Neural cell (in vitro differentiated cells): ENCODE measurements around the gene POLK. TPM values are rescaled to one million over a fixed set of nuclear protein-coding genes. Genes with fewer than 3 reads are reported as not detected.

ENCODE experiments used
- H2AFZ ChIP-seq: fragments of 200-600, 300-800 bp; sonication (generic), shearing (Covaris generic); 2 replicates; pipeline ENCODE4 v1.6.0; 2014; ENCODE audit warnings: low read depth, mild to moderate bottlenecking, antibody characterized with exemption, low read length, moderate library complexity
- H3F3A ChIP-seq: fragments of 200-600 bp; shearing (Covaris generic); 2 replicates; pipeline ENCODE4 v1.6.1; 2016; ENCODE audit warnings: mild to moderate bottlenecking, moderate library complexity, mixed read lengths, antibody characterized with exemption, low read length; ENCODE audit not compliant: insufficient read depth, poor library complexity, severe bottlenecking
- H3K27ac ChIP-seq: fragments of 200-600, 300-800 bp; sonication (generic), shearing (Covaris generic); 2 replicates; pipeline ENCODE4 v1.5.1; 2014; ENCODE audit warnings: mild to moderate bottlenecking, low read length, moderate library complexity
- H3K27me3 ChIP-seq: fragments of 300-800, 200-600 bp; sonication (generic), shearing (Covaris generic); 2 replicates; pipeline ENCODE4 v1.6.0; 2014; ENCODE audit warnings: mild to moderate bottlenecking, low read depth, low read length, moderate library complexity; ENCODE audit not compliant: insufficient read depth
- H3K36me3 ChIP-seq: fragments of 300-800, 200-600 bp; sonication (generic), shearing (Covaris generic); 2 replicates; pipeline ENCODE4 v1.5.1; 2014; ENCODE audit warnings: mild to moderate bottlenecking, antibody characterized with exemption, low read length, moderate library complexity; ENCODE audit not compliant: insufficient read depth
- H3K4me2 ChIP-seq: fragments of 300-800, 200-600 bp; sonication (generic), shearing (Covaris generic); 2 replicates; pipeline ENCODE4 v1.6.0; 2014; ENCODE audit warnings: mild to moderate bottlenecking, low read length
- H3K4me3 ChIP-seq: fragments of 300-800, 200-600 bp; sonication (generic), shearing (Covaris generic); 2 replicates; pipeline ENCODE4 v1.5.1; 2014; ENCODE audit warnings: mild to moderate bottlenecking, low read length, moderate library complexity
- H3K79me2 ChIP-seq: fragments of 200-600 bp; shearing (Covaris generic); replicated peaks from 2 replicates; pipeline ENCODE4 v1.6.0; 2014; ENCODE audit warnings: mild to moderate bottlenecking, low read length, moderate library complexity; ENCODE audit not compliant: insufficient read depth
- H3K9ac ChIP-seq: fragments of 300-800, 200-600 bp; sonication (generic), shearing (Covaris generic); 2 replicates; pipeline ENCODE4 v1.6.1; 2016; ENCODE audit warnings: mild to moderate bottlenecking, low read length, mixed read lengths
- H3K9me2 ChIP-seq: fragments of 200-600 bp; shearing (Covaris generic); 2 replicates; pipeline ENCODE4 v1.6.1; 2016; ENCODE audit warnings: mild to moderate bottlenecking, low read length, mixed read lengths; ENCODE audit not compliant: insufficient read depth
- H3K9me3 ChIP-seq: fragments of 200-600, 300-800 bp; sonication (generic), shearing (Covaris generic); 2 replicates; pipeline ENCODE4 v1.6.1; 2016; ENCODE audit warnings: mild to moderate bottlenecking, mixed run types, low read length, moderate library complexity, mixed read lengths
- H4K20me1 ChIP-seq: fragments of 200-600 bp; shearing (Covaris generic); 2 replicates; pipeline ENCODE4 v1.6.1; 2016; ENCODE audit warnings: mild to moderate bottlenecking, mixed run types; ENCODE audit not compliant: insufficient read depth
- EP300 ChIP-seq: fragments of 450-650 bp; conservative IDR thresholded peaks from 2 replicates; pipeline ENCODE4 v1.6.1; 2014; ENCODE audit warnings: antibody characterized with exemption, mild to moderate bottlenecking, moderate library complexity; ENCODE audit not compliant: poor library complexity, severe bottlenecking
- EZH2 ChIP-seq: fragments of 200-600, 300-800 bp; shearing (Covaris generic), sonication (generic); IDR thresholded peaks from 2 replicates; pipeline ENCODE4 v1.6.1; 2014; ENCODE audit warnings: antibody characterized with exemption, low read length, borderline replicate concordance, mild to moderate bottlenecking; ENCODE audit not compliant: insufficient read depth, poor library complexity, severe bottlenecking
- MXI1 ChIP-seq: fragments of 450-650 bp; conservative IDR thresholded peaks from 2 replicates; pipeline ENCODE4 v1.6.1; 2014; ENCODE audit warnings: antibody characterized with exemption, mild to moderate bottlenecking; ENCODE audit not compliant: poor library complexity, severe bottlenecking
- POLR2AphosphoS5 ChIP-seq: IDR thresholded peaks from 2 replicates; pipeline ENCODE4 v1.6.1; 2012
- RAD21 ChIP-seq: fragments of 450-650 bp; conservative IDR thresholded peaks from 2 replicates; pipeline ENCODE4 v1.6.1; 2014; ENCODE audit warnings: antibody characterized with exemption, mild to moderate bottlenecking, moderate library complexity
- REST ChIP-seq: IDR thresholded peaks from 2 replicates; pipeline ENCODE4 v1.6.1; 2012; ENCODE audit warnings: borderline replicate concordance
- SMC3 ChIP-seq: fragments of 450-650 bp; conservative IDR thresholded peaks from 2 replicates; pipeline ENCODE4 v1.6.1; 2014; ENCODE audit warnings: antibody characterized with exemption, mild to moderate bottlenecking, moderate library complexity; ENCODE audit not compliant: poor library complexity
- TAF1 ChIP-seq: IDR thresholded peaks from 2 replicates; pipeline ENCODE4 v1.6.1; 2012; ENCODE audit warnings: low read depth
- polyA plus RNA-seq: library from polyadenylated mRNA; depleted of rRNA; stranded (reverse); fragments of >200 nt; gene quantifications from 2 replicates; pipeline ENCODE4 v1.2.3, GENCODE V29; 2014
- TF ChIP-seq, protein P1 (sequence below): fragments of 450-650 bp; IDR thresholded peaks from 2 replicates; pipeline ENCODE4 v1.5.1; 2014; ENCODE audit warnings: antibody characterized with exemption, mild to moderate bottlenecking, moderate library complexity; ENCODE audit not compliant: poor library complexity, severe bottlenecking

Gene POLK
- polyA plus RNA-seq, 1 donor from 2014 or later: 36.4 TPM

GRCh38 chr5:75465480-75465879, 46.2 kb upstream of the POLK start:
- Histone ChIP-seq H3K27me3 (no peaks in the 10 kb centered on the region), H3K9me2 (no peaks in the 10 kb centered on the region), H3K4me3 (no peak overlapping the region), H3K36me3 (no peaks in the 10 kb centered on the region), H3K27ac (no peak overlapping the region), H3K9me3 (no peaks in the 10 kb centered on the region), H4K20me1 (no peaks in the 10 kb centered on the region), H3K79me2 (peaks cover 26% of the 10 kb centered on the region), H3F3A (no peaks in the 10 kb centered on the region), H3K4me2 (no peak overlapping the region), H3K9ac (no peak overlapping the region), H2AFZ (no peak overlapping the region)
- no peak for TF ChIP-seq TAF1
- TF ChIP-seq RAD21: no peak
- TF ChIP-seq EZH2: no peak
- TF ChIP-seq, protein P1, sequence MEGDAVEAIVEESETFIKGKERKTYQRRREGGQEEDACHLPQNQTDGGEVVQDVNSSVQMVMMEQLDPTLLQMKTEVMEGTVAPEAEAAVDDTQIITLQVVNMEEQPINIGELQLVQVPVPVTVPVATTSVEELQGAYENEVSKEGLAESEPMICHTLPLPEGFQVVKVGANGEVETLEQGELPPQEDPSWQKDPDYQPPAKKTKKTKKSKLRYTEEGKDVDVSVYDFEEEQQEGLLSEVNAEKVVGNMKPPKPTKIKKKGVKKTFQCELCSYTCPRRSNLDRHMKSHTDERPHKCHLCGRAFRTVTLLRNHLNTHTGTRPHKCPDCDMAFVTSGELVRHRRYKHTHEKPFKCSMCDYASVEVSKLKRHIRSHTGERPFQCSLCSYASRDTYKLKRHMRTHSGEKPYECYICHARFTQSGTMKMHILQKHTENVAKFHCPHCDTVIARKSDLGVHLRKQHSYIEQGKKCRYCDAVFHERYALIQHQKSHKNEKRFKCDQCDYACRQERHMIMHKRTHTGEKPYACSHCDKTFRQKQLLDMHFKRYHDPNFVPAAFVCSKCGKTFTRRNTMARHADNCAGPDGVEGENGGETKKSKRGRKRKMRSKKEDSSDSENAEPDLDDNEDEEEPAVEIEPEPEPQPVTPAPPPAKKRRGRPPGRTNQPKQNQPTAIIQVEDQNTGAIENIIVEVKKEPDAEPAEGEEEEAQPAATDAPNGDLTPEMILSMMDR: no peak
- TF ChIP-seq MXI1: no peak
- TF ChIP-seq SMC3: no peak
- TF ChIP-seq EP300: no peak
- no peak for TF ChIP-seq REST
- TF ChIP-seq POLR2AphosphoS5: no peak

GRCh38 chr5:75466006-75466716, 45.5 kb upstream of the POLK start:
- Histone ChIP-seq H3K36me3 (no peaks in the 10 kb centered on the region), H3K9ac (no peak overlapping the region), H3K27me3 (no peaks in the 10 kb centered on the region), H3K4me3 (no peak overlapping the region), H3K9me3 (no peaks in the 10 kb centered on the region), H3K27ac (no peak overlapping the region), H2AFZ (no peak overlapping the region), H3K4me2 (no peak overlapping the region), H3K9me2 (no peaks in the 10 kb centered on the region), H3F3A (no peaks in the 10 kb centered on the region), H3K79me2 (peaks cover 33% of the 10 kb centered on the region), H4K20me1 (no peaks in the 10 kb centered on the region)
- no peak for TF ChIP-seq TAF1
- TF ChIP-seq, protein P1: no peak
- no peak for TF ChIP-seq EZH2
- no peak for TF ChIP-seq SMC3
